ENCODE results near the gene LRRC73. TPM values are rescaled to one million over a fixed set of nuclear protein-coding genes. Genes with fewer than 3 reads are reported as not detected.

The LRRC73 gene
- total RNA-seq, 4 donors from 2014 or later: 0.19 to 0.48 (median 0.47) TPM; not detected in 1

- DNase-seq (ENCODE audit: low spot score): peak; percentile 56
- no peak for TF ChIP-seq CTCF (IDR thresholded peaks at IDR 0.05)
- peak; percentile 90 for ATAC-seq (ENCODE audit: low FRiP score)
These were observed 18.1 kb downstream of the LRRC73 start for GRCh38 chr6:43491750-43492661.

- TF ChIP-seq CTCF (IDR thresholded peaks at IDR 0.05): no peak
- DNase-seq (ENCODE audit: low spot score): no peak
- ATAC-seq (ENCODE audit: low FRiP score): no peak
These were observed 19.6 kb downstream of the LRRC73 start for GRCh38 chr6:43490523-43490939.

- ATAC-seq (ENCODE audit: low FRiP score) (no peak), DNase-seq (ENCODE audit: low spot score) (no peak)
- TF ChIP-seq CTCF (IDR thresholded peaks at IDR 0.05): no peak
These were observed 20.7 kb downstream of the LRRC73 start for GRCh38 chr6:43489277-43490072.

- DNase-seq (ENCODE audit: low spot score) (no peak), ATAC-seq (ENCODE audit: low FRiP score) (no peak)
- TF ChIP-seq CTCF (IDR thresholded peaks at IDR 0.05): no peak
These were observed 21.4 kb downstream of the LRRC73 start for GRCh38 chr6:43488667-43489276.

- DNase-seq (ENCODE audit: low spot score) (no peak), ATAC-seq (ENCODE audit: low FRiP score) (no peak)
- TF ChIP-seq CTCF (IDR thresholded peaks at IDR 0.05): no peak
These were observed 28.4 kb downstream of the LRRC73 start for GRCh38 chr6:43481591-43482236.

GRCh38 chr6:43481075-43481474 is 29.1 kb downstream of the LRRC73 start:
- no peak for TF ChIP-seq CTCF (IDR thresholded peaks at IDR 0.05)
- DNase-seq (ENCODE audit: low spot score): no peak
- no peak for ATAC-seq (ENCODE audit: low FRiP score)
